Measurements from ENCODE around the gene ANKRD66.
"Not testable (repeated sequence)": the region's sequence is repeated elsewhere in the genome, so short reads cannot be mapped to it uniquely, and the experiment has no call there.

ANKRD66 gene

DNA sequence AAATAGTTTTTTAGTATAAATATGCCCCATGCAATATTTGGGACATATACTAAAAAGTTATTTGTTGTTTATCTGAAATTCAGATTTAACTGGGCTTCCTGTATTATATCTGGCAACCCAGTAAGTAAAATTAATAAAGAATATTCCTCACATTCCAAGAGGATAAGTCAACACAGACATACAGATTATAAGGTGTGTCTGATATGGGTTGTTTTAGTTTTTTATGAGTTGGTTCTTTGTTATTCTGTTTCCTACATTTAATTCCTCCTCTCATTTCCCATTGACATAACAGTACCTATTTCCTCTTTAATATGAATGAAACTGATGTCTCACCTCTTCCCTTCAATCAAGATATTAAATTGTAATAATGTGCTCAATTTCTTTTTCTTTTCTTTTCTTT lies 9.8 kb upstream of the ANKRD66 start:
- H3K4me1 Mint-ChIP-seq (ENCODE audit: low read depth in 2 of 2) = peaks cover 4 to 5% of the 10 kb centered on the region in 2 donors
- H3K4me3 Mint-ChIP-seq = no peak overlapping the region
- no peak overlapping the region for H3K27ac Mint-ChIP-seq
- DNase-seq (no peak), ATAC-seq (replicated peaks) (no peak)
- H3K9me3 Mint-ChIP-seq = no peaks in the 10 kb centered on the region
- peaks cover 58 to 59% of the 10 kb centered on the region in 2 donors for H3K27me3 Mint-ChIP-seq
- H3K36me3 Mint-ChIP-seq (ENCODE audit: insufficient read depth) = no peaks in the 10 kb centered on the region

DNA sequence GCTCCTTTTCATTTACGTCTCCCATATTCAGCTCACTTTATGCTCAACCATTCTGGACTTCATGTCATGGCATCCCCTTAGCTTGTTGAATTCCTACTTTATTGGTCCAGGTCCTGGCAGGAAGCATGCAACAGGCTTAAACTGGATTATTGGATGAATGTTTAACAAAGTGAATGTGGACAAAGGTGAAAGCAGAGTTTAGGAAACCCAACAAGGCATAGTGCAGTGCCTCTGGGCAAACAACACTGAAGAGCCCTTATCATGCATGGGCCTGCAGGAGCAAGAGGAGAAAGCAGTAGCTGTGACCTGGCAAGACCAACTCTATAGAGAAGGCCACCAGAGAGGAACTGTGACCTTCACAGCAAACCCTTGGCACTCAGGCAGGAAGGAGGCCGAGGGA lies 5.3 kb upstream of the ANKRD66 start:
- ATAC-seq (replicated peaks) = no peak

GRCh38 chr6:46741910-46742309 lies 4.8 kb upstream of the ANKRD66 start:
- no peaks in the 10 kb centered on the region for H3K36me3 Mint-ChIP-seq (ENCODE audit: insufficient read depth)
- no peak for ATAC-seq (replicated peaks)
- H3K27me3 Mint-ChIP-seq = peaks cover 17 to 24% of the 10 kb centered on the region in 2 donors
- H3K4me3 Mint-ChIP-seq = no peak overlapping the region
- H3K4me1 Mint-ChIP-seq (ENCODE audit: low read depth in 2 of 2) = no peaks in the 10 kb centered on the region
- H3K9me3 Mint-ChIP-seq = no peaks in the 10 kb centered on the region
- no peak overlapping the region for H3K27ac Mint-ChIP-seq
- DNase-seq = no peak

More for the DNA sequence above, 5.3 kb upstream of the ANKRD66 start:
- no peak for DNase-seq
- Mint-ChIP-seq H3K36me3 (ENCODE audit: insufficient read depth) (no peaks in the 10 kb centered on the region), H3K27ac (no peak overlapping the region), H3K4me1 (ENCODE audit: low read depth in 2 of 2) (no peaks in the 10 kb centered on the region), H3K4me3 (no peak overlapping the region), H3K27me3 (peaks cover 20 to 27% of the 10 kb centered on the region in 2 donors), H3K9me3 (no peaks in the 10 kb centered on the region)

- Mint-ChIP-seq H3K9me3 (no peaks in the 10 kb centered on the region), H3K27me3 (peaks cover 7 to 9% of the 10 kb centered on the region in 2 donors), H3K4me1 (ENCODE audit: low read depth in 2 of 2) (no peaks in the 10 kb centered on the region), H3K4me3 (no peak overlapping the region), H3K27ac (no peak overlapping the region), H3K36me3 (ENCODE audit: insufficient read depth) (no peaks in the 10 kb centered on the region)
- no peak for ATAC-seq (replicated peaks)
- no peak for DNase-seq
Observed at GRCh38 chr6:46743425-46744158, 3.1 kb upstream of the ANKRD66 start.

DNA sequence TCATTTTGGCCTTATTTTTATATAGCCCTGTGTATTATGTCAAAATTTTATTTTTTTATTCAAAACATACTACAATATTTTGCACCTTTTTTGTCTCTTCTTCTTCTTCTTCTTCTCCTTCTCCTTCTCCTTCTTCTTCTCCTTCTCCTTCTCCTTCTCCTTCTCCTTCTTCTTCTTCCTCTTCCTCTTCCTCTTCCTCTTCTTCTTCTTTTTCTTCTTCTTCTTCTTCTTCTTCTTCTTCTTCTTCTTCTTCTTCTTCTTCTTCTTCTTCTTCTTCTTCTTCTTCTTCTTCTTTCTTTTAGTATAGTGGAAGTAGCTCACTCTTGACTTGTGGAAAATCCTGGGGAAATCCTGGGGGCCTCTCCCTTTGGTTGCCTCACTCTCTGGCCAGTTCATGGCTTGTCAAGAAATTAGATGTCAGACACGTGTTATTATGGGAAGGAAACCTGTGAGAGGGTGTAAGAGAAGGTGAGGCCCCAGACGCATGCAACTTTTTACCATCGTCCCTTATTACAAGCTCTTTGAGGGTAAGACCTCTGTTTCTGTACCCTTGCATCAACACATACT lies 2.5 kb upstream of the ANKRD66 start:
- not testable (repeated sequence) for DNase-seq; H3K4me3 Mint-ChIP-seq; H3K36me3 Mint-ChIP-seq (ENCODE audit: insufficient read depth); ATAC-seq (replicated peaks); H3K4me1 Mint-ChIP-seq (ENCODE audit: low read depth in 2 of 2); H3K27ac Mint-ChIP-seq; H3K9me3 Mint-ChIP-seq
- peaks cover 6 to 15% of the 10 kb centered on the region in 2 donors for H3K27me3 Mint-ChIP-seq

DNA sequence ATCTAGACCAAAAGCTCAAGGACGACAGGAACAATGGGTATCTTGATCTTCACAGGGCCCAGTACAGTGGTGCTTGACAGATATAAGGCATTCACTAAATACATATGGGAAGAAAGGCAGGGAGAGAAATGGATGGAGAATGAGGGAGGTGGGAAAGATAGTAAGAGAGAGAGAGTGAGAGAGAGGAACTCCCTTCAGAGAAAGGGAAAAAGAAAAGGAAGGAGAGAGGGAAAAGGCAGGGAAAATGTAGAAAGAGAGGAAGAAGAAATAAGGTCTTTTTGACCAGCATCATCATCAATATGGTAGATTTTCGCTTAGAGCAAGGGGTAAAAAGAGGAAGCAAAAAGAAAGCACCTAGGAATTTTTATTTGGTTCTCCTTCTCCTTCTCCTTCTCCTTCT lies 760 bp upstream of the ANKRD66 start:
- H3K27ac Mint-ChIP-seq = no peak overlapping the region
- H3K36me3 Mint-ChIP-seq (ENCODE audit: insufficient read depth) = no peaks in the 10 kb centered on the region
- no peaks in the 10 kb centered on the region for H3K4me1 Mint-ChIP-seq (ENCODE audit: low read depth in 2 of 2)
- no peak for DNase-seq
- no peak overlapping the region for H3K4me3 Mint-ChIP-seq
- H3K9me3 Mint-ChIP-seq = no peaks in the 10 kb centered on the region
- ATAC-seq (replicated peaks) = no peak
- peaks cover 6 to 16% of the 10 kb centered on the region in 2 donors for H3K27me3 Mint-ChIP-seq

DNA sequence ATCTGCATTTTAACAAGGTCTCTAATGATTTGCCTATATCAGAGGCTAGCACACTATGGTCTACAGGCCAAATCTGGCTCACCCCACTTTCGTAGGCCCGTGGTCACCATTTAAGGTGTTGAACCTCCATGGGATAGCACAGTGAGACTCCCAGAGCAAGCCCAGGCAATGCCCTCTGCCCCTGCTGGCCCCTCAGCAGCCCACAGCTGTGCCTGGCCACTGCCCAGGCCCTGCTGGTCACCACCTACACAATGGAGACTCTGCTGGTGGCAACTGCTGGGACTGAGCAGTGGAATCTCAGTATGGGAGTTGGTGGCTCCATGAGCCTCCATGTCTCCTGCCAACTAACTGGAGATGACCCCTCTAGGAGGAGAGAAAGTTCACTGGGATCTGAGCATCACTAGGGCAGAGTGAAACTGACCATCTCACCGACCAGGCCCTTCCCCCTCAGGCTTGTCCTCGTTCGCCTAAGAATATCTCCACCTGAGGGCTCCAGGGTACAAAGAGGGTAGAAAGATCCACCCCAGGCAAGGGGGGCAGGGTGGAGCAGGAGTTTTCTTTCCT lies 2.3 kb downstream of the ANKRD66 start:
- Mint-ChIP-seq H3K4me3 (no peak overlapping the region), H3K27me3 (peaks cover 6 to 16% of the 10 kb centered on the region in 2 donors), H3K36me3 (ENCODE audit: insufficient read depth) (no peaks in the 10 kb centered on the region), H3K4me1 (ENCODE audit: low read depth in 2 of 2) (no peaks in the 10 kb centered on the region), H3K9me3 (no peaks in the 10 kb centered on the region), H3K27ac (no peak overlapping the region)
- no peak for ATAC-seq (replicated peaks)
- no peak for DNase-seq

GRCh38 chr6:46749731-46750130 lies 3.0 kb downstream of the ANKRD66 start:
- H3K36me3 Mint-ChIP-seq (ENCODE audit: insufficient read depth) = no peaks in the 10 kb centered on the region
- H3K27ac Mint-ChIP-seq = no peak overlapping the region
- no peaks in the 10 kb centered on the region for H3K9me3 Mint-ChIP-seq
- H3K4me1 Mint-ChIP-seq (ENCODE audit: low read depth in 2 of 2) = no peaks in the 10 kb centered on the region
- peaks cover 6 to 16% of the 10 kb centered on the region in 2 donors for H3K27me3 Mint-ChIP-seq
- no peak for ATAC-seq (replicated peaks)
- no peak overlapping the region for H3K4me3 Mint-ChIP-seq
- no peak for DNase-seq

DNA sequence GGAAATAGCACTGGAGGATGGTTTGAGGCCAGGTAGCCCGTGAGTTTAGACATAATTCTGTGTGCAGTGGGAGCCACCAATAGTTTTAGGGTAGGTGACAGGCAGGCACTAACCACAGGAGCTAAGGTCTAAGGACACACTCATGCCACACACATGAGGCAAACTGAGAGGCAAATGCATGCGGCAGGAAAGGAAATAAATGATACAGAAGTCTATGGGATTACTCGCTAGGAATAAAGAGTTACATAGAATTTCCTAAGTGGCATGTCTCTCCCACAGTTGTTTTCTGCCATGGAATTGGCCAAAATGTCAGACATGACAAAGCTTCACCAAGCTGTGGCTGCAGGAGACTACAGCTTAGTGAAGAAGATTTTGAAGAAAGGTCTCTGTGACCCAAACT lies 4.9 kb downstream of the ANKRD66 start:
- Mint-ChIP-seq H3K4me3 (no peak overlapping the region), H3K4me1 (ENCODE audit: low read depth in 2 of 2) (no peaks in the 10 kb centered on the region), H3K36me3 (ENCODE audit: insufficient read depth) (no peaks in the 10 kb centered on the region), H3K27me3 (peaks cover 0 to 8% of the 10 kb centered on the region in 2 donors), H3K27ac (no peak overlapping the region), H3K9me3 (no peaks in the 10 kb centered on the region)
- ATAC-seq (replicated peaks) (no peak), DNase-seq (no peak)

DNA sequence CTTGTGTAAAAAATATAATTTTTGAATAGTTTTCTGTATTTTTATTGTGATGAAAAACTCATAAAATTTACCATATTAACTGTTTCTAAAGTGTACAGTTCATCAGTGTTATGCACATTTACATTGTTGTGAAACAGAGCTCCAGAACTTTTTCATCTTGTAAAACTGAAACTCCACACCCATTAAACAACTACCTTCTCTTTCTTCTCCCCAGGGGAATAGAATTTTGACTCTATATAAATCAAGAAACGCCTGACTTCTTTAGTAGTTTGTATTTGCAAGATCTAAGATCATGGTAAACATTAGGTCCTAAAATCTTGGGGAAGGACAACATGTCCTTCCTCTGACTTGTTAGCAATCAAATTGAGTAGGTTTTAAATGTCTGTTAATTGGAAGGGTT lies 9.1 kb downstream of the ANKRD66 start:
- no peak overlapping the region for H3K4me3 Mint-ChIP-seq
- H3K27me3 Mint-ChIP-seq = peaks cover 0 to 6% of the 10 kb centered on the region in 2 donors
- no peaks in the 10 kb centered on the region for H3K9me3 Mint-ChIP-seq
- ATAC-seq (replicated peaks) (no peak), DNase-seq (no peak)
- H3K36me3 Mint-ChIP-seq (ENCODE audit: insufficient read depth) = no peaks in the 10 kb centered on the region
- H3K27ac Mint-ChIP-seq = no peak overlapping the region
- no peaks in the 10 kb centered on the region for H3K4me1 Mint-ChIP-seq (ENCODE audit: low read depth in 2 of 2)

DNA sequence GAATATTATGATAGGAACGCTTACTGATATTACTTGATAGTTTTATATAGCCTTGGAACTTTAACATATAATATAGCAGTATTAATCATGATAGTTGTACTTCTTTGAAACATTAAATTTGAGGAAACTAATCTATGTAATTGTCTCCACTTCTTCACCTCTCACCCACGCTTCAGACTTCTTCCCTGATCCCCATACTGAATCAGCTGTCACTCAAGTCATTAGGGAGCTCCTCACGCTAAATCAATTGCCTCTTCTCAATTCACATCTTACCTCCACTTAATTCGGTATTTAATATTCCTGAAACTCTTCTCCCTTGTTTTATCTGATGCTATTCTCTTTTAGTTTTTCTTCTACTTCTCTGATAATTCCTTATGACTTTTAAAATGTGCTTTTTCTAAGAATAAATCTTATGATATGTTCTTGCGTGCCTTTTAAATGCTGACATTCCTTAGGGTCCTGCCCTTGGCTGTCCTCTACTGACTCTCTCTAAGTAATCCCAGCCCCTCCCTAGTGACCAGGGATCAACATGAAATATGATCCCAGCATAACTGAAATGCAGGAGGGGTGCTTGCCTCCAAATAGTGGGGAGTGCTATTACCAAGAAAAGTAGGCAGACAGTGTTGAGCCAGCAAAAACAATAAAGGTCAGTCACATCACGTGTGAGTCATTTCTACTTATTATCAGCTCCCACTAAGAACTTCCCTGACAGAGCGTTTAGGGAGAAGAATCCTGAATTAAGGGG lies 9.9 kb downstream of the ANKRD66 start:
- DNase-seq (no peak), ATAC-seq (replicated peaks) (no peak)
- Mint-ChIP-seq H3K4me3 (no peak overlapping the region), H3K27me3 (peaks cover 0 to 6% of the 10 kb centered on the region in 2 donors), H3K36me3 (ENCODE audit: insufficient read depth) (no peaks in the 10 kb centered on the region), H3K4me1 (ENCODE audit: low read depth in 2 of 2) (no peaks in the 10 kb centered on the region), H3K9me3 (no peaks in the 10 kb centered on the region), H3K27ac (no peak overlapping the region)

DNA sequence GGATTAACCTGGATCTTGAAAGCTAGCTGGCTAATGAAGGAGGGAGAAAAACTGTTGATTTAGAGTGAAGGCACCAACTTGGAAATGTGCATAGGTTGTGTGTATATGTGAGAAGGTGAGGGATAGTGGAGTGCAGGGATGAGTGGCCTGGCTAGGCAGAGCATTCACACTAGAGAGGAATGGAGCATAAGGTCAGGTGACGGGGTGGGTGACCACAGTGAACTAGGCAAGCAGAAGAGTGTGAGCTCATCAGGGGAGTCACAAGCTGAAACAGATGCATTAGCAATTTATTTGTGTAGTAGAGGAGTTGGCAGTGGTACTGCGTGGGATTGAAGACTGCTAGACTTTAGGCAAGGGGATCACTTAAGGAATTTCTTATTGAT lies 10.5 kb downstream of the ANKRD66 start:
- no peak overlapping the region for H3K27ac Mint-ChIP-seq
- no peaks in the 10 kb centered on the region for H3K9me3 Mint-ChIP-seq
- no peak overlapping the region for H3K4me3 Mint-ChIP-seq
- H3K36me3 Mint-ChIP-seq (ENCODE audit: insufficient read depth) = no peaks in the 10 kb centered on the region
- DNase-seq = no peak
- H3K4me1 Mint-ChIP-seq (ENCODE audit: low read depth in 2 of 2) = no peaks in the 10 kb centered on the region
- H3K27me3 Mint-ChIP-seq = peaks cover 0 to 6% of the 10 kb centered on the region in 2 donors
- no peak for ATAC-seq (replicated peaks)

DNA sequence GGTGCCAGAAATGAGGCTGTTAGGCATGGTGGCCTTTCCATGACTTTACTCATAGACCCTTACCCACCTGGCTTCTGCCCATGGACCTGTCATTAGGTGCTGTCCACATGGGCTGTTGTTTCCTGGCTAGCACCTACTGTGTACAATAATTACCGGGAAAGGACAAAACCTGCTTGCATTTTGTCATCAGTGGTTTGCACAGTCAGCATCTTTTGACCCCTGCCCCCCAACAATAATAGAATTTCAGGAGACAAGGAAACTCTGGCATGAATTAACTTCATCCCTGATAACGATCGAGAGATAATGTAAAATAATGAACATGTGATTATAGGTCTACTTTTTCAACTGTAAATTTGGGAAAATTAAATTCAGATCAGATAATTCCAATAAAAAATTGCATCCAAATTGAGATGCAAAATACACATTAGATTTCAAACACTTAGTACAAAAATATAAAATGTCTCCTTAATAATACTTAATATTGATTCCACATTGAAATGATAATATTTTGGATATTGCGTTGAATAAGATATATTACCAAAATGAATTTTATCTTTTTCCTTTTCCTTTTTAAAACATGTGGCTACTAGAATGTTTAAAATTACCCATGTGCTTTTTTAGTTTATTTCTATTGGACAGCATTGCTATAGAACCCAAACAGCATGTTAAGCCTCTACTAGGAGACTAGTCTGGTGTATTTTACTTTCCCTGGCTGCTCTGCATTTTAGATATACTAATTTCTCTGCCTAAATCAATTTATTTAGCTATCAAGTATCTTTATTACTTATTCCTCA lies 12.4 kb downstream of the ANKRD66 start:
- Mint-ChIP-seq H3K9me3 (no peaks in the 10 kb centered on the region), H3K36me3 (ENCODE audit: insufficient read depth) (no peaks in the 10 kb centered on the region), H3K27me3 (peaks cover 13 to 14% of the 10 kb centered on the region in 2 donors), H3K27ac (no peak overlapping the region), H3K4me1 (ENCODE audit: low read depth in 2 of 2) (no peaks in the 10 kb centered on the region), H3K4me3 (no peak overlapping the region)
- no peak for DNase-seq
- ATAC-seq (replicated peaks) = no peak

Measured in effector memory CD8-positive, alpha-beta T cell (primary cell).